Measurements from ENCODE around the gene EFEMP1.

Gene EFEMP1

DNA sequence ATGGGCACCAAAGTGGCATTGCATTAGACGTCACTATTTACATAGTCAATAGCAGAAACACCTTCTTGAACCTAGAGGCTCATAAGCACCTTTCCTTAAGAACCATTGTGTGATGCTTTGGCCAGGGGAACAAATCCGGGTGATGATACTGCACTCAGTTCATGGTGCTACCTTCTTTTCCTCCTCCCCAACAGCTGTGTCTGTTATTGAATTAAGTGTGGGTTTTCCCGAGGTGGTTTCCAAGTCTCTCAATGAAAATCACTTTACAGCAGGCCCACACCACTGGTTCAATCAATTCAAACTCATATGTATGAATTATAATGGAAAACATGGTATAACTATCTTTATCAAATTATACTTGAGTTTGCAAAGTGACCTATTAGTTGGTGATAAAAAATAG lies 9.3 kb upstream of the EFEMP1 start:
- DNase-seq (ENCODE audit: low read depth, low spot score) = no peak

DNA sequence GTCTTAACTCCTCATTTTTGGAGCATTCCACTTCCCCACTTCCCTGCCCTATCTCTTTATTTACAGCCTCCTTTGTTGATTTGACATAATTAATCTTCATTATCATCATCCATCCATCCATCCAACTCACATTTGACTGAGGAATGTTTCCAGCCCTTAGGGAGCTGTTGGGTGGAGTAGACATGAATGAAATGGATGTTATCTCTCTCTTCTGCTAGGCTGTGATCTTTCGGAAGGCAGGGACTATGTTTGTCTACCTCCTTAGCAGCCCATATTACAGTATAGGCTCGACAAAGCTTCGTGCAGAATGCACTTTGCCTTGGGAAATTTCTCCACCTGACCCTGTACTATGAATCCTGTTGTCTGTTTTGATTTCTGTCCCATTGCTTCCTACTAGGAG lies 7.7 kb upstream of the EFEMP1 start:
- DNase-seq (ENCODE audit: low read depth, low spot score) = no peak

DNA sequence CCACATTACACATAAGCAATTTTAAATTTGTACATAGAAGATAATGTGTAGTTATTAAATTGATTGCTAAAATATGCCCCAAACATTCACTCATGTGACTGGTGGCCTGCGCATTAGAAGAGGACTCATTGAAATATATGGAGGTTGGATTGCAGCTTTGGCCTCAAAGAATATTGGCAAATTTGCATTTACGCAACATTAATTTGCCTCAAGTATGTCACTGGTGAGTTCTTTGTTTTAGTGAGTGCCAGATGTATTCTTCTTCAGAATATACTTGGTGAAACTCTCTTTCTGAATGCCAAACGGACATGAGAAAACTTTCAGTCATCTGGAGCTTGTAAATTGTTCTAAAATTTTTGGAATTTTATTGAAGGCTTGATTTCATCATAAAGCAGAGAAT lies 5.9 kb upstream of the EFEMP1 start:
- no peak for DNase-seq (ENCODE audit: low read depth, low spot score)

DNA sequence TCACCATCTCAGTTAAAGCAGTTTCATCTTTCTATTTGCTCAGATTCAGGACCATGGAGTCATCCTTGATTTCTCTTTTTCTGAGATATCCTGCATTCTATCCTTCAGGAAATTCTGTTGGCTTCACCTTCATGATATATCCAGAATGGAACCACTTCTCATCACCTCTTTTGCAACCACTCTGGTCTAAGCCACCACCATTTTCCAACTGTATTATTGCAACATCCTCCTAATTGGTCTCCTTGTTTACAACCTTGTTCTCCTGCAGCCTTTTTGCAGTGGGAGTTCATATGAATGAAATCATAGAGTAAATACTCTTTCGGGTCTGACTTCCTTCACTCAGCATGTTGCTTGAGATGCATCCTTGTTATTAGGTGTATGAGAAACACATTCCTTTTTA lies 3.4 kb upstream of the EFEMP1 start:
- DNase-seq (ENCODE audit: low read depth, low spot score) = no peak

DNA sequence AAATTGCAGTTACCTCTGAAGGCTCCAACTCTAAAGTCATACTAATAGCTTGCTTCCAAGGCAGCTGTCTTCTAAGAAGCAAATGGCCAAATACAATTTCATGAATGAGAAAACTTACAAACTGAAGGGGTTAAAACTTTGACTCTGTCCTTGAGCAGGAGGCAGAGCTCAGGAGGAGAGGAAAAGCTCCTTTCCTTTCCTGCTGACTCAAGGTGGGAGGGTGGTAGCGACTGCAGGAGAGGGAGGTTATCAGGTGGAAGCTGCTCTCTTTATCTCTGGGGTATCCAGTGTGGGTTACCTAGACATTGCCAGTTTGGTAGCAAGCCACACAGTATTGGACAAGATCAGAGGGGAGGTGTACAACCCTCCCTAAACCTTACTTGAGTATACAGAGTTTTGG lies 2.7 kb upstream of the EFEMP1 start:
- no peak for DNase-seq (ENCODE audit: low read depth, low spot score)

DNA sequence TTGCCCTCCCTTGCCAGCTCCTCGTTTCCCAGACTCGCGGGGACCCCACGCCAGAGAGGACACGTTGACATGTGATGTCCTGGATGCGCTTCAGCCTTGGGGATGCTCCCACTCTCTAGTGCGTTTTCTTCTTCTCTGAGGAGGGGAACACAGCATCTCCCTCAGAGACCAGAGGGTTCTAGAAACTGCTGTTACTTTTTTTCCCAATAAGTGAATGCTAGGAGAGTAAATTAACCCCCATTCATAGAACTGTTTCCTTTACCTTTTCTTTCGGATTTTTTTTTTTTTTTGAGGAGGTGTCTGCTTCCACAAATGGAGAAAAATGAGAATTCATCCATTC lies 370 bp upstream of the EFEMP1 start:
- no peak for DNase-seq (ENCODE audit: low read depth, low spot score)

DNA sequence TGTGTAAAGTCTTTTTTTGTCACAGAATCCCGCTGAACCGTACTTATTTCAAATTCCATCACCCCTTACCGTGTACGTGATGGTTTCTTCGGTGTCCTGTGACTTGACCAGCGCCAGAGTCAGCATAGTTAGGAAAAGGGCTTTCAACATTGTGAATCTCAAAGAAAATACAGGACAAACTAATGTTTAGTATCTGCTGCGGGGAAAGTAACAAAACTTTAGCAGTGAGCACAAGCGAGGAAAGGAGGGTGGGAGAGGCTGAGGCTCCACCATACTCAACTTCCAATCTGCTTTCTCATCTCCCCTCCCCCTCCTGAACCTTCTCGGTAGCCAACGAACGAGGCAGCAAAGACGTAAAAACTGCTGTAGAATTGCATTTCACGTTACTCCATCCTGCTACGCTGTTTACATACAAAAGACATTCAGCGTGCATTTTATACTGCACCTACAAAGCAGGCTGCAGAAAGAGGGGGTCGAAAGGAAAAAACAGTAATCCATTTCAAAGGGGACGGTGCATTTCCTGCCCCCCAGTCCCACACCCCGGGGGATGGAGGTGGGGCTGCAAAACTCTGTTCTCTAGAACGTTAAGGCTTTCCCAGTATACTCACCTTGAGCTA lies 1.2 kb downstream of the EFEMP1 start:
- no peak for DNase-seq (ENCODE audit: low read depth, low spot score)

DNA sequence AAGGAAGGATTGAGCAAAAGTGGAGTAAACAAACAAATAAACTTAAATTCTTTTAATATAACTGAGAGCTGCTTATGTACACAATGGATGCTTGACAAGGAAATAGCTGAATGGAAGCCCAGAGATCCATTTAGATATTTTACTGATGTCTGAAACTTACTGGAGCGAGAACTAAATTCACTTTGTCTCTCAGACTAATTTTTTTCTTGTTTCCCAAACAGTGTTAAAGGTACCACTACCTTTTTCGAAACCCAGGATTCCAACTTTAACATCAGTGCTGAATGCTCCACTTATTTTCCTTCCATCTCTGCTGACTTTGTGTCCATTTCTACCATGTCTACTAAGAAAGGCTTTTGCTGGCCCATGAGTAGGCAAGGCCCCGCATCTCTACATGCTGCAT lies 4.0 kb downstream of the EFEMP1 start:
- DNase-seq (ENCODE audit: low read depth, low spot score) = no peak

DNA sequence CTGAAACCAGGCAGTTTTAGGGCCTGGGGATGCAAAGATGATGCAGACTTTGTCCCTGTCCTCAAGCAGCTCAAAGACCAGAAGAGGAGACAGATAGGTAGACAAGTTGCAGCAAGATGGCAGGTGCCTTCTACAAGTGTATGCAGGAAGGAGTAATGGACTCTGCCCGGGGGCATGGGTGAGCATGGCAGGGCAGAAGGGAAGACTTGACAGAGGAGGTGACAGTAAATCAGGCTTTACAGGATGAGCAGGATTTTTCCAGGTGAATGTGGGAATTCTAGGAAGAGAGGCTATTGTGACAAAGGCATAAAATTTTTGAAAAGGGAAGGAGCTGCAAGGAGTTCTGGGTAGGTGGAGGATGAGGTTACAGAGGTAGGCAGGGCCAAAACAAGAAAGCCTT lies 4.7 kb downstream of the EFEMP1 start:
- no peak for DNase-seq (ENCODE audit: low read depth, low spot score)

DNA sequence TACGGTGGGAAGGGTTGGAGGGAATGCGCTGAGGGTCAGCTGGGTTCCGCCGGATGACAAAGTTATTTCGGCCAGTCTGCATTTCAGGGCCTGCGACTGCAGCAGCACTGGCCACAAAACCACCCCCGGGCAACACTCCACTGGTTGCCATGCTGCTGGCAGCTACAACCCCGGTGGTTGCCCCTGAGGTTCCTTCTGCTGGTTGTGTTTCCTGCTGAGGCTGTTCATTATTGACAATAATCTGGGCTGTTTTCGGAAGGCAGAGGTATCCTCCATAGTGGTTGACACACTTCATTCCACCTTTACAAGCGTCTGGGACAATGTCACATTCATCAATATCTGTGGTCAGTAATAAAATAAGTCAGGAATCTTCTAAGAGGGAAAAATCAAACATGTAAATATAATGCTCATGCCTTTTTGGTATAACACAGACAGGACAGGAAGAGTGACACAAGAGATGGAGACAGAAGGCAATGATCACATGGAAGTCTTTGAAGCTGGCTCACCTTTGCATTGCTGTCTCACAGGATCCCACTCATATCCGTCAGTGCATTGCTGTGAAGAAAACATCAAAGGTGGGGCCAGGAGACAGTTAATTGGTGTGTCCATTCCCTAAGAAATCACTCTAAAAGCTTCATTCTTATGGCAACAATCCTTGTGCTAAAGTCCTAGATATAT lies 5.7 kb downstream of the EFEMP1 start:
- DNase-seq (ENCODE audit: low read depth, low spot score) = no peak

DNA sequence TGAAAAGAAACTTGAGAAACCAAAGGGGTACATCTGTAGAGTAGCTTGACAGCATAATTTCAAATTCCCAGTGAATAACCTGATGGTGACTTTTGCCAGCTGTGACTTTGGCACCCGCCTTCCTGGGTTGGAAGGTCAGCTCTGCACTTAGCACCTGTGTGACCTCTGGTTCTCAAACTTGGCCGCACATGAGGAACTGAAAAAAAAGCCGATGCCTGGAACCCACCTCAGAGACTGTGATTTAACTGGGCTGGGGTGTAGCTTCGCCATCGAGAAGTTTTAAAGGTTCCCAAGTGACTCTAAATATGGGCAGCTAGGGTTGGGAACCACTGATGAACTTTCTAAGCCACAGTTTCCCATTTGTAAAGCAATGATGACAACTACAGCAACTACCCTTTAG lies 6.5 kb downstream of the EFEMP1 start:
- DNase-seq (ENCODE audit: low read depth, low spot score) = no peak

DNA sequence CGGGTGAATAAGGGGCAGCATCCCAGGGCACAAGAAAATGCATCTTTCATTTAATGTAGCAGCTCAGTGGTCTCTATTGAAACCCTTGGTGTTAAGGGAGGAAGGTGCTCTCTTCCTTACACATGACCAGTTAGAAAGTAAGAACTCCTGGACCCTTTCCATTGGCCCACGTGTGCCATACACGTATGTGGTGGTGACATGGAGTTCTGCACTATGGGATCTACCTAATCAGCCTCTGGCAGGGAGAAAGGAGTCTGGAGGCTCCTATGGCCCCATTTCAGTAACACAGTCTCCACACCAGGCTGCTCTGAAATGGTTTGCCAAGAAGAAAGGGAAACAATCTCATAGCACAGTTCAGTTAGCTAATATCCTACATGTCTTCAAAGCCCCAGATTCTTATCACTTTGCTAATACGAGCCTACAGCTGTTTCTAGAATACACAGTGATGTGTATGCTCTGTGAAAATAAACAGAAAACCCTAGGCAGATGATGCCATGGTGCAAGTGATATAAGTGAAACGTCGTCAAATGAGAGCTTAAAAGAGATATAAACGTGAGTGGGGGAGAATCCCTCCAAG lies 7.0 kb downstream of the EFEMP1 start:
- DNase-seq (ENCODE audit: low read depth, low spot score) = no peak

DNA sequence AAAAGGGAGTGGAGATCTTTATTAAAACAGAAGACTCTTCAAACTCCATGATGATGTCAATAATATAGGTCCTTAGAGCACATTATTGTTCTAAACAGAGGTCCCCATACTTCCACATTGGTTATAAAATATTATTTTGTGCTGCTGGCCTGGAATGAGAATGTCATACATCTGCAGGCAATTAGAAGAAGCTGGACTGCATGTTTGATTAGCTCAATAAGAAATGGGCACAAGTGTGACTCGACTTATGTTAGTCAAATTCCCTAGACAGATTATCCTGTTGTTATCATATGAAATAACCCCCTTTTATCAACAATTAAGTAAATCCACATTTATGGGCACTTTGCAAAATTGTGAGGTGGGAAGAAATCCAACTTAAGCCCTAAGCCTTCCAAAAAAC lies 8.8 kb downstream of the EFEMP1 start:
- DNase-seq (ENCODE audit: low read depth, low spot score) = no peak

DNA sequence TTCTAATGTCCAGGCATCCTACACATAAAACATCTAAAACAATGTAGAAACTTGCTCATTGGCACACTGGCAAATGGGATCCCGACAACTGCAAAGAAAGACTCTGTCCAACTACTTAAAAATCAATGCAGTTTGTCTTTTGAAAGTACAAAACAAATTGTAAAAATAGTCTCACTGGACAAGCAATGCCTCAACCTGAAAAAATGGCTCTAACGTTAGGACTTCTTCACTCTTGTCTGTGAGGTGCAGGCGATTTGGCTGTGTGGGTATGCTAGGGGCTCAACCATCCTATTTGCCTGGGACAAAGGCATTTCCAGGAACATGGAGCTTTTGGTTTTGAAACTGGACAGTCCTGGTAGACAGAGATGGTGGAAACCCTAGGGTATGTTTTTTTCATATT lies 10.7 kb downstream of the EFEMP1 start:
- no peak for DNase-seq (ENCODE audit: low read depth, low spot score)

DNA sequence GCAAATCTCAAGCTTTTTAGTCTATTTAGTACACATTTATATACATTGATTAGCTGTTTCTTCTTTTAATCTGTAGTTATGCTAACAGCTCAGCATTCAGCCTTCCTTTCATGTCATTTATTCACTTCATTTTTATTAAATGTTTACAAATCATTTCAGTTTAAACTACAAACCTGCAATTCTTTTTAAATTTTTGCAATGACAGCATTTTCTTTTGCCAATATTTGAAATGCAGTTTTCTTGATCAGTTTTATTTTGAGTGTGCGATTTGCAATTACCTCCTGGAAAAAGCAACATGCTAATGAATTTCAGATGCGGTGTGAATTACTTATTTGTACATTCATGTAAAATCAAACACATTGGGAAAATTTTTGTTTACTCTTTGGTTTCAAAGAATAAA lies 13.5 kb downstream of the EFEMP1 start:
- no peak for DNase-seq (ENCODE audit: low read depth, low spot score)

DNA sequence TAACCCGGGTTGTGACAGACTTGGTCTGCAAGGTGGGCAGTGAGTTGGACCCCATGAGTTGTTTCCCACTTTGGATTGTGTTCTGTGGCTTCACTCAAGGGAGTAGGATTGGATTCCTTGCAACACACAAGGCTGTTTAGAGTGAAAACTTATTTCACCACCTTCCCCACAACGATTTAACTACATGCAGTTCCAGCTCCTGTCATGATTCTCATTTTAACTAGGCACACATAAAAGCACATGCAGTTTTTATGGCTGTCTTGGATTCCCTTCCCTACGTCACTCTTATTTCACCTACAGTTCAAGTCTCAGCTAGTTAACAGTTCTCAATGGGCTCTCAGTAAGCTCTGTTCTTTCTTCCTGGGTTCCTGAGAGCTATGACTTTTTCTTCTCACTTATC lies 15.9 kb downstream of the EFEMP1 start:
- no peak for DNase-seq (ENCODE audit: low read depth, low spot score)

DNA sequence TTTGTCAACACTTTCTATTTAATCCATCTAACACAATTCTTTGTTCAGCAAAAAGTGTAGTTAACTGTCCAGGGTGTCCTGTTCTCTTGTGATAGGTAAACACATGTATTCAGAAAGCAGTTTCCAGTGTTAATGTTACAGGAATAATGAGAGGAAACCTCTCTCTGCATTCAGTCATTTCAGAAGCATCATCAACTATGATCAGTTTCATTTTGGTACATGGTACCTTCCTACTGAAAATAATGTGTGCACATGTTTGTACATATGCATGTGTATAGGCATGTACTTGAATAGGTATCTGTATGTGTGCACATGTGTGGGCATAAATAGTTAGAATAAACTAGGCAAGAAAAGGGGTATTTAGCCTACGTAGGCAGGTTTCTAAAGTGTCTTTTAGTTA lies 16.6 kb downstream of the EFEMP1 start:
- DNase-seq (ENCODE audit: low read depth, low spot score) = no peak

DNA sequence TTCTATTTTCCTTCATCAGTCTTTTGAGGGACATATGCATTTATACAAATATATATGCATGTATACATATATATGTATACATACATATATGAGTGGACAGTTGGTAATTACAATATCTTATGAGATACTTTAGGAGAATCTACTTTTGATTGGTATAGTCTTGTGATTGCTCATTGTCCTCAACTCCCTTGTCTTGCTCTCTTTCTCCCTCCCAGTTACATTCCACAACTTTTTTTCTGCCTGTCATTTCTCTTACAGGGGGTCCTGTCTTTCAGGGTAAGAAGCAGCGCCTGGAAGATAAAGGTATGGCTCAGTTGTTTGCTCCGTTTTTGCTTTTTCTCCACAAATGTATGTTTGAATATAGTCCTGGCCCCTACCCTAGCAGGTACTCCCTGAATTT lies 19.9 kb downstream of the EFEMP1 start:
- DNase-seq (ENCODE audit: low read depth, low spot score) = no peak

DNA sequence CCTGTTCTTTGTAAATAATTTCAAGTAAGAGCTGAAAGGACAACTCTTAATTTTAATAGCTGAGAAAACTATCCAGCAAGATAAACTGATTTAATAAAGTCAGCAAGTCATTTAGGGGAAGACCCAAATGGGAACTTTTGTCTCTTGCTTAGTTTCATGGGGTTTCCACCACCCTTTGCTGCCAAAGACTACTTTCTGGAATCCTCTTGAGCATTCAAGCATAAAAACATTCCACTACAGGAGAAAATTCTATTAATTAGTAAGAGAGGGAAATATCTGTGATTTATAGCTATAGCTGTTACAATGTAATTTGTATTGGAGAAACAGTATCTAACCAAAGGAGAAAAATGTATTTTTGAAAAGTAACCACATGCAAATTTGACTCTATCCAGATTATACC lies 20.6 kb downstream of the EFEMP1 start:
- DNase-seq (ENCODE audit: low read depth, low spot score) = no peak

DNA sequence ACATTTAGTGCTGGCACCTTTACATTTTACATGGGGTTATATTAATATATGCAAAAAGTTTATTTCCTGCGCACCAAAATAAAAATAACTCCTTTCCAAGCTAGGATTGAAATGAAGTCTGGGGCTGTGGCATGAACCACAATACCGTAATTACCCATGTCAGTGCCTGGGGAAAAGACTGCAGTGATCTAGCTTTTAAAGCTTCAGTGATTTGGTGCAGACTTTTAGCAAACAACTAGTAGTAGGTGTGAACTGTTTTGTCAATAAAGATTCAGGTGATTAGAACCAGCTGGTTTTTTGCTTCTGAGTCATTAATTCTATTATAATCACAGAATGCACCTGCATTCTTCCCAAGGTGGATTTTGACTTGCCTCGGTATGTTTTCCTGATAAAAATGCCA lies 21.2 kb downstream of the EFEMP1 start:
- no peak for DNase-seq (ENCODE audit: low read depth, low spot score)

DNA sequence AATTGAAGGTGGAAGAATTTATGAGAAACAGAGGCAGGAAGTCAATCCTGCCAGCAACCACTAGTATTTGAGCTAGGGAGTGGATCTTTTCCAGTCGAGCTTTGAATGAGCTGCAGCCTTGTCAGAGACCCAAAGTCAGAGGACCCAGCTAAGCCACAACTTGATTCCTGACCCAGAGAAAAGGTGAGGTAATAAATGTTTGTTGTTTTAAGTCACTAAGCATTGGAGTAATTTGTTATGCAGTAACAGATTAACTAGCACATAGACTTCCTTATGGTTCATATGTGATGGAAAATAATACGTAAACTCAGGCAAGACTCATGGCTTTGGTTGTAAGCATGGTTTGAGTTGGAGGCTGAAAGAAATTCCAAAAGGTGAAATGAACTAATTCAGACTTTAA lies 21.6 kb downstream of the EFEMP1 start:
- DNase-seq (ENCODE audit: low read depth, low spot score) = no peak

DNA sequence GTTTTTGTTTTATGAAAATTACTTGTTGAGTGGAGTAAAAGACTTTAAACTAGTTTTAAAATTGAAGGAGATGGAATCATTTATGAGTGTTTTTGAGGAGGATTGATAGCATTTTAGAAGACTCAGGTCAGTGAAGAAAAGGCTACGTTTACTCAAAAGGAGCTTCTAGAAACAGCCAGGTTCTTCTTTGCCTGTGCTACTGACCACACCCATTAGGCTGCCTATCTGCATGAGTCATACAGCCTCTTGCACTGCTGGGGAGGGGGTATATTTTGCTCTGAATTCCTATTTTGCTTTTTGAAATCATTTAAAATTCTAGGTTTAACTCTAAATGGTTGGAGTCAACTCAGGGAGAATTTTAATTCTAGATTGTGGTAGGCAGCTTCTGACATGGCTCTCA lies 22.3 kb downstream of the EFEMP1 start:
- DNase-seq (ENCODE audit: low read depth, low spot score) = no peak

DNA sequence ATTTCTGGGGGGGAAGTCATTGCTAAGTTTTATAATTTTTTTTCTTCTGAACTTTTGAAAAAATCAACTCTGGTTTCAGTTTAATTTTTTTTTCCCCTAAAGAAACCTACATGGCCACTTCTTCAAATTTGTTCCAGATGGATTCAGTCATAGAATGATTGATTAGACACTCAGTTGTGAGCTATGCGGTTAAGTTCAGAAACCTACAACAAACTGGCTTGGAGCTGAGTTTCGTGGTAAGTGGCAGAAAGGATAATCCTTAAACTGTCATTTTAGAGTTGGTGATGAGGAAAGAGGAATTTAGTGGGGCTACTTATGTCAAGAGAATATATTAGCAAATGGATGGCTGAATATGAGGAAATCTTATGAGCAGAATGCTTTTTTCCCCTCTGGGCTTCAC lies 23.7 kb downstream of the EFEMP1 start:
- DNase-seq (ENCODE audit: low read depth, low spot score) = no peak
